HCT116 (cell line): Measurements from ENCODE around the gene ARID5B. TPM values are rescaled to one million over a fixed set of nuclear protein-coding genes. Genes with fewer than 3 reads are reported as not detected.

ENCODE experiments used
- ATAC-seq: fragments of 200-7000 bp; cut with Tn5 transposase; 2 replicates; pipeline ENCODE4 v1.9.1; 2020; ENCODE audit warnings: mild to moderate bottlenecking, moderate library complexity
- BruUV-seq: library from RNA; stranded (reverse); fragments of 400-500 nt; replicated peaks from 2 replicates; lab custom pipeline; 2021; lab: Mats Ljungman, UMichigan
- CTCF ChIA-PET: fragments of 300-600 bp; sonication (Branson Sonifier 250); formaldehyde crosslinking; loops from one replicate; lab custom pipeline; 2021; ENCODE audit warnings: antibody characterized with exemption; lab: Charles Lee
- POLR2A ChIA-PET: fragments of 300-600, 350-600 bp; sonication (Branson Sonifier 250); formaldehyde crosslinking; loops from one replicate; lab custom pipeline; 2021; ENCODE audit warnings: antibody characterized with exemption; lab: Charles Lee
- RAD21 ChIA-PET, 2 experiments: fragments of 300-600 bp; sonication (Branson Sonifier 250); formaldehyde crosslinking; loops; one replicate each; lab custom pipeline; 2023; ENCODE audit warnings: low total read pairs in 2 of 2; ENCODE audit not compliant: uncharacterized antibody in 2 of 2, unreplicated experiment in 2 of 2, low non-redundant PET in 1 of 2; lab: Charles Lee
- DNase-seq: peaks from one replicate; pipeline ENCODE4 v3.0.0-alpha.2; 2010; ENCODE audit warnings: low read depth, low spot score
- H2AFZ ChIP-seq: fragments of 200-600 bp; shearing (Covaris generic), sonication (generic); 2 replicates; pipeline ENCODE4 v1.6.1; 2017; ENCODE audit warnings: low read depth, mixed run types, mixed read lengths, antibody characterized with exemption, low read length; ENCODE audit not compliant: poor library complexity, severe bottlenecking
- H3K27ac ChIP-seq: 2 replicates; pipeline ENCODE4 v1.5.1; 2012; ENCODE audit warnings: low read depth, low read length
- H3K27me3 ChIP-seq: fragments of 200-600 bp; sonication (generic); 2 replicates; pipeline ENCODE4 v1.6.1; 2016; ENCODE audit warnings: mixed run types, low read length, mixed read lengths; ENCODE audit not compliant: insufficient read depth
- H3K36me3 ChIP-seq, 2 experiments: fragments of 200-500 bp in 1 of 2; fragments of 200-600 bp in 1 of 2; sonication (Bioruptor generic) in 1 of 2; sonication (generic) in 1 of 2; 2 replicates each; pipeline versions ENCODE4 v1.5.1 to v1.6.1; 2014 to 2016; ENCODE audit warnings: low read length in 2 of 2, inconsistent platforms in 1 of 2, mixed read lengths in 1 of 2, mixed run types in 1 of 2; ENCODE audit not compliant: insufficient read depth in 2 of 2, control insufficient read depth in 1 of 2
- H3K4me1 ChIP-seq, 2 experiments: fragments of 200-600 bp in 1 of 2; sonication (generic) in 1 of 2; 2 replicates each; pipeline versions ENCODE4 v1.5.1 to v1.6.1; 2012 to 2017; ENCODE audit warnings: low read length in 2 of 2, inconsistent platforms in 1 of 2, mild to moderate bottlenecking in 1 of 2, mixed read lengths in 1 of 2, mixed run types in 1 of 2, moderate library complexity in 1 of 2; ENCODE audit not compliant: insufficient read depth in 2 of 2, control insufficient read depth in 1 of 2
- H3K4me2 ChIP-seq: fragments of 200-600 bp; sonication (generic); 2 replicates; pipeline ENCODE4 v1.6.1; 2017; ENCODE audit warnings: mixed run types, low read length, mixed read lengths
- H3K4me3 ChIP-seq, 2 experiments: fragments of 200-600 bp in 1 of 2; sonication (generic) in 1 of 2; replicated peaks in 1 of 2; 2 replicates each; pipeline ENCODE4 v1.5.1; 2011 to 2016; ENCODE audit warnings: low read length in 2 of 2, control low read depth in 1 of 2, low read depth in 1 of 2, mild to moderate bottlenecking in 1 of 2, mixed read lengths in 1 of 2, mixed run types in 1 of 2
- H3K79me2 ChIP-seq: fragments of 200-600 bp; sonication (generic); 2 replicates; pipeline ENCODE4 v1.6.1; 2017; ENCODE audit warnings: mild to moderate bottlenecking, mixed run types, low read length, moderate library complexity, mixed read lengths; ENCODE audit not compliant: insufficient read depth
- H3K9ac ChIP-seq: fragments of 200-600 bp; sonication (generic); 2 replicates; pipeline ENCODE4 v1.6.1; 2016; ENCODE audit warnings: low read length, mixed read lengths
- H3K9me2 ChIP-seq: fragments of 200-600 bp; sonication (generic), shearing (Covaris generic); 2 replicates; pipeline ENCODE4 v1.6.1; 2017; ENCODE audit warnings: mixed run types, mild to moderate bottlenecking, moderate library complexity; ENCODE audit not compliant: insufficient read depth
- H3K9me3 ChIP-seq, 2 experiments: fragments of 200-500 bp in 1 of 2; fragments of 200-600 bp in 1 of 2; sonication (Bioruptor generic) in 1 of 2; sonication (generic) in 1 of 2; 2 replicates each; pipeline ENCODE4 v1.6.1; 2014 to 2017; ENCODE audit warnings: low read length in 2 of 2, mixed read lengths in 2 of 2, inconsistent platforms in 1 of 2, low read depth in 1 of 2, mild to moderate bottlenecking in 1 of 2, mixed run types in 1 of 2, moderate library complexity in 1 of 2; ENCODE audit not compliant: control insufficient read depth in 1 of 2, insufficient read depth in 1 of 2
- H4K20me1 ChIP-seq: fragments of 200-600 bp; sonication (generic), shearing (Covaris generic); 2 replicates; pipeline ENCODE4 v1.6.1; 2017; ENCODE audit warnings: mixed run types, mild to moderate bottlenecking, moderate library complexity; ENCODE audit not compliant: insufficient read depth
- ELF1 ChIP-seq: IDR thresholded peaks from 2 replicates; pipeline ENCODE4 v1.6.1; 2012; ENCODE audit warnings: low read depth, borderline replicate concordance
- MAX ChIP-seq: IDR thresholded peaks from 2 replicates; pipeline ENCODE4 v1.6.1; 2012
- POLR2A ChIP-seq: IDR thresholded peaks from 2 replicates; pipeline ENCODE4 v1.7.0; 2011; ENCODE audit warnings: borderline replicate concordance; ENCODE audit not compliant: insufficient read depth, insufficient read length; ENCODE audit errors: extremely low read depth
- SP1 ChIP-seq: IDR thresholded peaks from 2 replicates; pipeline ENCODE4 v1.6.1; 2012; ENCODE audit warnings: low read depth
- SRF ChIP-seq: IDR thresholded peaks from 2 replicates; pipeline ENCODE4 v1.6.1; 2012; ENCODE audit warnings: low read depth
- intact Hi-C: fragments of 100-400 bp; cut with micrococcal nuclease; formaldehyde crosslinking; loops from 2 replicates; pipeline ENCODE4 v1.10.0; 2022
- total RNA-seq: library from RNA; stranded (reverse); gene quantifications from one replicate; pipeline ENCODE4 v1.2.1, GENCODE V29; 2021; ENCODE audit not compliant: unreplicated experiment
- TF ChIP-seq, protein P1 (sequence below): IDR thresholded peaks from 2 replicates; pipeline ENCODE4 v1.6.1; 2011; ENCODE audit warnings: mild to moderate bottlenecking, low read length, moderate library complexity; ENCODE audit not compliant: insufficient replicate concordance; ENCODE audit errors: extremely low read depth
- TF ChIP-seq, protein P2 (sequence below): IDR thresholded peaks from 2 replicates; pipeline ENCODE4 v1.6.1; 2012; ENCODE audit warnings: low read depth
- TF ChIP-seq, protein P3 (sequence below): IDR thresholded peaks from 2 replicates; pipeline ENCODE4 v1.6.1; 2012

ARID5B gene
- total RNA-seq, 1 experiment from 2014 or later, result 4.7 TPM

DNA sequence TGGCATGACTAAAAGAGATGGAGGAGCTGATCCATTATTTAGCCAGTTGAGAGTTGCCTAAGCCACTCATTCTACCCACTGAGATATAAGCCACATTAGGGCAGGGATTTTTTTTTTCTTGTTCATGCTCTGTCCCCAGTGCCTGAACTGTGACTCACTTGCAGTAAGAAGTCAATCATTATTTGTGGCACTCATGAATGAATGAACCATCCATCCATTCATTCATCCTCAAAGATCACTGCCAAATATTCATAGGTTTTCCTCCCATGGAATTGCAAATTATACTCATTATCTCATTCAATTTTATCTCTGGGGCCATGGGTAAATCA is 22.8 kb upstream of the ARID5B start:
- ATAC-seq (no peak), DNase-seq (no peak)
- H3K9ac ChIP-seq, result no peak overlapping the region
- peaks cover 0 to 9% of the 10 kb centered on the region in 2 experiments; a peak in 2 of 4 replicates for H3K4me1 ChIP-seq
- no peaks in the 10 kb centered on the region for H4K20me1 ChIP-seq
- no peak overlapping the region for H3K4me3 ChIP-seq
- H3K27me3 ChIP-seq, result no peaks in the 10 kb centered on the region
- no peak overlapping the region for H3K4me2 ChIP-seq
- H3K79me2 ChIP-seq, result no peaks in the 10 kb centered on the region
- H3K9me2 ChIP-seq, result no peaks in the 10 kb centered on the region
- H3K27ac ChIP-seq, result no peak overlapping the region
- H3K36me3 ChIP-seq, result no peaks in the 10 kb centered on the region
- ChIA-PET CTCF (no interaction called here), RAD21 (no interaction called here), POLR2A (no interaction called here)
- no peak overlapping the region for H2AFZ ChIP-seq
- BruUV-seq, result no TSS peak
- TF ChIP-seq ELF1, result no peak
- TF ChIP-seq, protein P1, sequence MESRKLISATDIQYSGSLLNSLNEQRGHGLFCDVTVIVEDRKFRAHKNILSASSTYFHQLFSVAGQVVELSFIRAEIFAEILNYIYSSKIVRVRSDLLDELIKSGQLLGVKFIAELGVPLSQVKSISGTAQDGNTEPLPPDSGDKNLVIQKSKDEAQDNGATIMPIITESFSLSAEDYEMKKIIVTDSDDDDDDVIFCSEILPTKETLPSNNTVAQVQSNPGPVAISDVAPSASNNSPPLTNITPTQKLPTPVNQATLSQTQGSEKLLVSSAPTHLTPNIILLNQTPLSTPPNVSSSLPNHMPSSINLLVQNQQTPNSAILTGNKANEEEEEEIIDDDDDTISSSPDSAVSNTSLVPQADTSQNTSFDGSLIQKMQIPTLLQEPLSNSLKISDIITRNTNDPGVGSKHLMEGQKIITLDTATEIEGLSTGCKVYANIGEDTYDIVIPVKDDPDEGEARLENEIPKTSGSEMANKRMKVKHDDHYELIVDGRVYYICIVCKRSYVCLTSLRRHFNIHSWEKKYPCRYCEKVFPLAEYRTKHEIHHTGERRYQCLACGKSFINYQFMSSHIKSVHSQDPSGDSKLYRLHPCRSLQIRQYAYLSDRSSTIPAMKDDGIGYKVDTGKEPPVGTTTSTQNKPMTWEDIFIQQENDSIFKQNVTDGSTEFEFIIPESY, result no peak
- TF ChIP-seq POLR2A, result no peak
- TF ChIP-seq SP1, result no peak
- TF ChIP-seq, protein P2, sequence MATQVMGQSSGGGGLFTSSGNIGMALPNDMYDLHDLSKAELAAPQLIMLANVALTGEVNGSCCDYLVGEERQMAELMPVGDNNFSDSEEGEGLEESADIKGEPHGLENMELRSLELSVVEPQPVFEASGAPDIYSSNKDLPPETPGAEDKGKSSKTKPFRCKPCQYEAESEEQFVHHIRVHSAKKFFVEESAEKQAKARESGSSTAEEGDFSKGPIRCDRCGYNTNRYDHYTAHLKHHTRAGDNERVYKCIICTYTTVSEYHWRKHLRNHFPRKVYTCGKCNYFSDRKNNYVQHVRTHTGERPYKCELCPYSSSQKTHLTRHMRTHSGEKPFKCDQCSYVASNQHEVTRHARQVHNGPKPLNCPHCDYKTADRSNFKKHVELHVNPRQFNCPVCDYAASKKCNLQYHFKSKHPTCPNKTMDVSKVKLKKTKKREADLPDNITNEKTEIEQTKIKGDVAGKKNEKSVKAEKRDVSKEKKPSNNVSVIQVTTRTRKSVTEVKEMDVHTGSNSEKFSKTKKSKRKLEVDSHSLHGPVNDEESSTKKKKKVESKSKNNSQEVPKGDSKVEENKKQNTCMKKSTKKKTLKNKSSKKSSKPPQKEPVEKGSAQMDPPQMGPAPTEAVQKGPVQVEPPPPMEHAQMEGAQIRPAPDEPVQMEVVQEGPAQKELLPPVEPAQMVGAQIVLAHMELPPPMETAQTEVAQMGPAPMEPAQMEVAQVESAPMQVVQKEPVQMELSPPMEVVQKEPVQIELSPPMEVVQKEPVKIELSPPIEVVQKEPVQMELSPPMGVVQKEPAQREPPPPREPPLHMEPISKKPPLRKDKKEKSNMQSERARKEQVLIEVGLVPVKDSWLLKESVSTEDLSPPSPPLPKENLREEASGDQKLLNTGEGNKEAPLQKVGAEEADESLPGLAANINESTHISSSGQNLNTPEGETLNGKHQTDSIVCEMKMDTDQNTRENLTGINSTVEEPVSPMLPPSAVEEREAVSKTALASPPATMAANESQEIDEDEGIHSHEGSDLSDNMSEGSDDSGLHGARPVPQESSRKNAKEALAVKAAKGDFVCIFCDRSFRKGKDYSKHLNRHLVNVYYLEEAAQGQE, result no peak
- TF ChIP-seq MAX, result no peak
- no peak for TF ChIP-seq SRF
- TF ChIP-seq, protein P3, sequence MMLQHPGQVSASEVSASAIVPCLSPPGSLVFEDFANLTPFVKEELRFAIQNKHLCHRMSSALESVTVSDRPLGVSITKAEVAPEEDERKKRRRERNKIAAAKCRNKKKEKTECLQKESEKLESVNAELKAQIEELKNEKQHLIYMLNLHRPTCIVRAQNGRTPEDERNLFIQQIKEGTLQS, result no peak
- intact Hi-C loops, result no loop called here
- no peaks in the 10 kb centered on the region for H3K9me3 ChIP-seq
